IPS DF 6.9 (cell line): ENCODE data around the gene MYO7A.

Experiments
- DNase-seq: peaks from one replicate; pipeline ENCODE4 v3.0.0-alpha.2; 2013; ENCODE audit warnings: low read depth, low spot score
- H3K27ac ChIP-seq: one replicate; pipeline ENCODE4 v1.5.1; 2013; ENCODE audit warnings: low read length, control low read depth
- H3K27me3 ChIP-seq: 2 replicates; pipeline ENCODE4 v1.6.1; 2013; ENCODE audit warnings: mild to moderate bottlenecking, low read length; ENCODE audit not compliant: control insufficient read depth, insufficient read depth
- H3K36me3 ChIP-seq: 2 replicates; pipeline ENCODE4 v1.6.1; 2013; ENCODE audit warnings: low read length; ENCODE audit not compliant: control insufficient read depth, insufficient read depth
- H3K4me1 ChIP-seq: 2 replicates; pipeline ENCODE4 v1.6.1; 2013; ENCODE audit warnings: low read length; ENCODE audit not compliant: control insufficient read depth, insufficient read depth
- H3K4me3 ChIP-seq: 2 replicates; pipeline ENCODE4 v1.5.1; 2013; ENCODE audit warnings: mild to moderate bottlenecking, low read length
- H3K9me3 ChIP-seq: 2 replicates; pipeline ENCODE4 v1.6.1; 2013; ENCODE audit warnings: low read length, inconsistent platforms; ENCODE audit not compliant: control insufficient read depth, insufficient read depth
- WGBS: extraction: QIAGEN DNeasy Blood & Tissue Kit; methylation state at CpG from one replicate; pipeline ENCODE4 v1.1.7; 2013; ENCODE audit warnings: mixed read lengths, missing lambda C conversion rate; ENCODE audit not compliant: insufficient read length, insufficient coverage; 5-methylcytosine and 5-hydroxymethylcytosine counted together

MYO7A gene

GRCh38 chr11:77211040-77211451, 83.0 kb downstream of the MYO7A start:
- no peak overlapping the region for H3K27ac ChIP-seq
- H3K4me3 ChIP-seq = no peak overlapping the region
- DNase-seq = no peak
- no peaks in the 10 kb centered on the region for H3K27me3 ChIP-seq
- H3K9me3 ChIP-seq = no peaks in the 10 kb centered on the region
- no peaks in the 10 kb centered on the region for H3K4me1 ChIP-seq
- no peaks in the 10 kb centered on the region for H3K36me3 ChIP-seq
- WGBS = no CpG with 5 or more reads among the region's 14 CpGs

DNA sequence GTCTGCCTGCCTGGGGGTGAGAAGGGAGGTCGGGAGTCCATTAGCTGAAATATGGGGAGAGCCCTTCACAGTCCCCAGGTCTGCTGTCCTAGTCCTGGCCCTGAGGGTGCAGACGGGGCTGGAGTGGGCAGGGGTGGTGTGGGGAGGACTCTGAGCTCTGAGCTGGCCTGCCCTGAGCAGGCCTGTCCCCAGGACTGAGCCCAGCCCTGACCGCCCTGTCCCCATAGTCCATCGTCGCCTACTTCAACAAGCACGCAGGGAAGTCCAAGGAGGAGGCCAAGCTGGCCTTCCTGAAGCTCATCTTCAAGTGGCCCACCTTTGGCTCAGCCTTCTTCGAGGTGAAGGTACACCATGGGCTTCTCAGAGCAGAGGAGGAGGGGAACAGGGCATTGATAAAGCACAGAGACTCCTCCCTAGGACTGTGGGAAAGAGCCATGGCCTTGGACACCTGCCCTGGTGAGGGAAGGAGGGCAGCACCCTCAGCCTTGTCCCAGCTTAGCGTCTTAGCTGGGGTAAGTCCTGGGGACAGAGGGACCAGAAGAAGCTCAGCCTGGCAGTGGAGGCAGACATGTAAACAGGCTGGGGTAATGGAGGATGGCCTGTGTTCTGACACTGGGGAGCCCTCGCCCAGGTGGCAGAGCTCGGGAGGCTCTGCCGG, 83.7 kb downstream of the MYO7A start:
- H3K9me3 ChIP-seq = no peaks in the 10 kb centered on the region
- no CpG with 5 or more reads among the region's 11 CpGs for WGBS
- H3K4me1 ChIP-seq = no peaks in the 10 kb centered on the region
- H3K27ac ChIP-seq = no peak overlapping the region
- DNase-seq = no peak
- H3K36me3 ChIP-seq = no peaks in the 10 kb centered on the region
- H3K27me3 ChIP-seq = no peaks in the 10 kb centered on the region
- H3K4me3 ChIP-seq = no peak overlapping the region

- H3K4me1 ChIP-seq = no peaks in the 10 kb centered on the region
- no peak overlapping the region for H3K4me3 ChIP-seq
- H3K27ac ChIP-seq = no peak overlapping the region
- no CpG with 5 or more reads among the region's 8 CpGs for WGBS
- H3K36me3 ChIP-seq = no peaks in the 10 kb centered on the region
- DNase-seq = no peak
- no peaks in the 10 kb centered on the region for H3K27me3 ChIP-seq
- H3K9me3 ChIP-seq = no peaks in the 10 kb centered on the region
These were observed 84.4 kb downstream of the MYO7A start for GRCh38 chr11:77212314-77213007.

- DNase-seq = no peak
- H3K27me3 ChIP-seq = no peaks in the 10 kb centered on the region
- H3K9me3 ChIP-seq = no peaks in the 10 kb centered on the region
- no peaks in the 10 kb centered on the region for H3K36me3 ChIP-seq
- no CpG with 5 or more reads among the region's 13 CpGs for WGBS
- no peaks in the 10 kb centered on the region for H3K4me1 ChIP-seq
- no peak overlapping the region for H3K4me3 ChIP-seq
- no peak overlapping the region for H3K27ac ChIP-seq
These were observed 85.1 kb downstream of the MYO7A start for GRCh38 chr11:77213029-77213579.

- DNase-seq = no peak
- Histone ChIP-seq H3K27ac (no peak overlapping the region), H3K4me1 (no peaks in the 10 kb centered on the region), H3K27me3 (no peaks in the 10 kb centered on the region), H3K36me3 (no peaks in the 10 kb centered on the region), H3K9me3 (no peaks in the 10 kb centered on the region), H3K4me3 (no peak overlapping the region; the same call in 1 of the 2 replicates)
- WGBS = no CpG with 5 or more reads among the region's 18 CpGs
These were observed 85.8 kb downstream of the MYO7A start for GRCh38 chr11:77213589-77214428.

DNA sequence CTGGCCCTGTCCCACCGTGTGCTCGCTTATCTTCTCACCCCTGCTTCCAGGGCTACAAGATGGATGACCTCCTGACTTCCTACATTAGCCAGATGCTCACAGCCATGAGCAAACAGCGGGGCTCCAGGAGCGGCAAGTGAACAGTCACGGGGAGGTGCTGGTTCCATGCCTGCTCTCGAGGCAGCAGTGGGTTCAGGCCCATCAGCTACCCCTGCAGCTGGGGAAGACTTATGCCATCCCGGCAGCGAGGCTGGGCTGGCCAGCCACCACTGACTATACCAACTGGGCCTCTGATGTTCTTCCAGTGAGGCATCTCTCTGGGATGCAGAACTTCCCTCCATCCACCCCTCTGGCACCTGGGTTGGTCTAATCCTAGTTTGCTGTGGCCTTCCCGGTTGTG, 86.5 kb downstream of the MYO7A start:
- Histone ChIP-seq H3K27me3 (no peaks in the 10 kb centered on the region), H3K27ac (no peak overlapping the region), H3K4me3 (no peak overlapping the region), H3K9me3 (no peaks in the 10 kb centered on the region), H3K4me1 (no peaks in the 10 kb centered on the region), H3K36me3 (no peaks in the 10 kb centered on the region)
- no peak for DNase-seq
- WGBS = no CpG with 5 or more reads among the region's 9 CpGs

DNA sequence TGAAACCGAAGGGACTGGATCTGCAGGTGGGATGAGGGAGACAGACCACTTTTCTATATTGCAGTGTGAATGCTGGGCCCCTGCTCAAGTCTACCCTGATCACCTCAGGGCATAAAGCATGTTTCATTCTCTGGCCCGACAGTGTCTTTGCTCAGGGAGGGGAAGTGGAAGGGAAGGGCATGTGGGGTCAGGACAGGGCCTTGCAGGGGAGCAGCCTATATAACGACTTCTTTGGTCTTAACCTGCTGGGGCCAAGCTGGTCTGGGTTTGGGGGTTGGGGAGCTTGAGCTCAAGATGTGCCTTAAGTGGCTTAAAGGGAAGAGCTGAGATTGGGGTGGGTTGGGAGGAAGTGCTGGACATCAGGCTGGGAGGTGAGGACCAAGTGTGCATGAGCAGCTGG, 87.1 kb downstream of the MYO7A start:
- WGBS = no CpG with 5 or more reads among the region's 3 CpGs
- H3K36me3 ChIP-seq = no peaks in the 10 kb centered on the region
- H3K27me3 ChIP-seq = no peaks in the 10 kb centered on the region
- H3K4me1 ChIP-seq = no peaks in the 10 kb centered on the region
- H3K27ac ChIP-seq = no peak overlapping the region
- no peaks in the 10 kb centered on the region for H3K9me3 ChIP-seq
- no peak overlapping the region for H3K4me3 ChIP-seq
- DNase-seq = no peak

GRCh38 chr11:77217156-77217555, 89.1 kb downstream of the MYO7A start:
- Histone ChIP-seq H3K4me3 (no peak overlapping the region), H3K4me1 (no peaks in the 10 kb centered on the region), H3K27ac (no peak overlapping the region), H3K27me3 (no peaks in the 10 kb centered on the region), H3K36me3 (no peaks in the 10 kb centered on the region), H3K9me3 (no peaks in the 10 kb centered on the region)
- DNase-seq = no peak
- no CpG with 5 or more reads among the region's 2 CpGs for WGBS

DNA sequence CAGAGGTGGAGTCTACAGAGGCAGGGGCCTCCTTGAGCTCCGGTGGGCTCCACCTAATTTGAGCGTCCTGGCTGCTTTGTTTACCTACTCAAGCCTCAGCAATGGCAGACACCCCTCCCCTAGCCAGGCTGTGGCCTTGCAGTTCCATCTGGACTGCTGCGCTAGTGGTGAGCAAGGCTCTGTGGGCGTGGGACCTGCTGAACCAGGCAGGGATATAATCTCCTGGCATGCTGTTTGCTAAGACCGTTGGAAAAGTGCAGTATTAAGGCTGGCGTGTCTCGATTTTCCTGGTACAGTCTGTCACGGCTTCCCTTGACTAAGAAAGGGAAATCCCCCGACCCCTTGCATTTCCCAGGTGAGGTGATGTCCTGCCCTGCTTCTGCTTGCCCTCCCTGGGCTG, 95.8 kb downstream of the MYO7A start:
- H3K9me3 ChIP-seq = no peaks in the 10 kb centered on the region
- no peaks in the 10 kb centered on the region for H3K36me3 ChIP-seq
- H3K27ac ChIP-seq = no peak overlapping the region
- DNase-seq = no peak
- no peaks in the 10 kb centered on the region for H3K27me3 ChIP-seq
- no peak overlapping the region for H3K4me3 ChIP-seq
- WGBS = no CpG with 5 or more reads among the region's 9 CpGs
- H3K4me1 ChIP-seq = no peaks in the 10 kb centered on the region

- Histone ChIP-seq H3K4me3 (no peak overlapping the region), H3K27ac (no peak overlapping the region), H3K9me3 (no peaks in the 10 kb centered on the region), H3K27me3 (no peaks in the 10 kb centered on the region), H3K4me1 (no peaks in the 10 kb centered on the region), H3K36me3 (no peaks in the 10 kb centered on the region)
- no peak for DNase-seq
- no CpG with 5 or more reads among the region's 5 CpGs for WGBS
These were observed 103.0 kb downstream of the MYO7A start for GRCh38 chr11:77230878-77231605.
